Calu3 (cell line): Measurements from ENCODE around the gene LARGE1. TPM values are rescaled to one million over a fixed set of nuclear protein-coding genes. Genes with fewer than 3 reads are reported as not detected.

Experiments
- BruUV-seq: library from RNA; stranded (reverse); fragments of 400-500 nt; replicated peaks from 2 replicates; lab custom pipeline; 2021; lab: Mats Ljungman, UMichigan
- CTCF ChIA-PET: fragments of 300-600 bp; sonication (Branson Sonifier 250); formaldehyde crosslinking; loops from one replicate; lab custom pipeline; 2022; ENCODE audit warnings: antibody characterized with exemption; lab: Charles Lee
- DNase-seq: peaks from one replicate; pipeline ENCODE4 v3.0.0; 2022
- H3K27ac Mint-ChIP-seq: one replicate; pipeline ENCODE4 v1.8.0; 2022; ENCODE audit warnings: mixed read lengths; ENCODE audit not compliant: unreplicated experiment
- H3K27me3 Mint-ChIP-seq: one replicate; pipeline ENCODE4 v1.8.0; 2022; ENCODE audit warnings: mixed read lengths; ENCODE audit not compliant: unreplicated experiment
- H3K36me3 Mint-ChIP-seq: one replicate; pipeline ENCODE4 v1.8.0; 2022; ENCODE audit warnings: mild to moderate bottlenecking, moderate library complexity, mixed read lengths; ENCODE audit not compliant: insufficient read depth, unreplicated experiment
- H3K4me1 Mint-ChIP-seq: one replicate; pipeline ENCODE4 v1.8.0; 2022; ENCODE audit warnings: mild to moderate bottlenecking, low read depth, mixed read lengths; ENCODE audit not compliant: unreplicated experiment
- H3K4me3 Mint-ChIP-seq: one replicate; pipeline ENCODE4 v1.8.0; 2022; ENCODE audit warnings: mild to moderate bottlenecking, low read depth, moderate library complexity, mixed read lengths; ENCODE audit not compliant: unreplicated experiment
- H3K9me3 Mint-ChIP-seq: one replicate; pipeline ENCODE4 v1.8.0; 2022; ENCODE audit warnings: low read depth, mixed read lengths; ENCODE audit not compliant: unreplicated experiment
- CTCF ChIP-seq: fragments of 200-600 bp; IDR thresholded peaks from one replicate; pipeline ENCODE4 v1.8.0; 2022; ENCODE audit warnings: antibody characterized with exemption; ENCODE audit not compliant: unreplicated experiment
- intact Hi-C: fragments of 100-400 bp; cut with micrococcal nuclease; formaldehyde crosslinking; loops from one replicate; pipeline ENCODE4 v1.10.0; 2022; ENCODE audit not compliant: unreplicated experiment
- total RNA-seq: library from RNA; stranded (reverse); gene quantifications from 2 replicates; pipeline ENCODE4 v1.2.3, GENCODE V29; 2022

Gene LARGE1
- total RNA-seq, 1 experiment from 2014 or later = 11.6 TPM

GRCh38 chr22:33538277-33538885, 381.9 kb downstream of the LARGE1 start:
- Mint-ChIP-seq H3K36me3 (peaks cover 4% of the 10 kb centered on the region), H3K9me3 (no peaks in the 10 kb centered on the region), H3K27me3 (no peaks in the 10 kb centered on the region), H3K4me1 (peaks cover 18% of the 10 kb centered on the region), H3K27ac (no peak overlapping the region), H3K4me3 (no peak overlapping the region)
- intact Hi-C loops = no loop called here
- TF ChIP-seq CTCF = no peak
- CTCF ChIA-PET = no interaction called here
- no TSS peak for BruUV-seq
- DNase-seq = no peak

- intact Hi-C loops = no loop called here
- no peak for TF ChIP-seq CTCF
- CTCF ChIA-PET = no interaction called here
- Mint-ChIP-seq H3K4me3 (no peak overlapping the region), H3K27ac (no peak overlapping the region), H3K9me3 (no peaks in the 10 kb centered on the region), H3K27me3 (no peaks in the 10 kb centered on the region), H3K4me1 (peaks cover 18% of the 10 kb centered on the region), H3K36me3 (peaks cover 4% of the 10 kb centered on the region)
- no TSS peak for BruUV-seq
- DNase-seq = no peak
Observed at GRCh38 chr22:33537059-33537458, 383.2 kb downstream of the LARGE1 start.

GRCh38 chr22:33535937-33536875, 384.1 kb downstream of the LARGE1 start:
- peaks cover 18% of the 10 kb centered on the region for H3K4me1 Mint-ChIP-seq
- H3K27me3 Mint-ChIP-seq = no peaks in the 10 kb centered on the region
- H3K36me3 Mint-ChIP-seq = peaks cover 4% of the 10 kb centered on the region
- no peaks in the 10 kb centered on the region for H3K9me3 Mint-ChIP-seq
- H3K27ac Mint-ChIP-seq = no peak overlapping the region
- no peak overlapping the region for H3K4me3 Mint-ChIP-seq
- CTCF ChIA-PET = no interaction called here
- BruUV-seq = no TSS peak
- intact Hi-C loops = no loop called here
- TF ChIP-seq CTCF = no peak
- DNase-seq = no peak

GRCh38 chr22:33529424-33530113, 390.7 kb downstream of the LARGE1 start:
- H3K4me1 Mint-ChIP-seq = peaks cover 10% of the 10 kb centered on the region
- no peak overlapping the region for H3K4me3 Mint-ChIP-seq
- no peak for DNase-seq
- no peak overlapping the region for H3K27ac Mint-ChIP-seq
- TF ChIP-seq CTCF = no peak
- no peaks in the 10 kb centered on the region for H3K27me3 Mint-ChIP-seq
- H3K9me3 Mint-ChIP-seq = no peaks in the 10 kb centered on the region
- intact Hi-C loops = no loop called here
- no peaks in the 10 kb centered on the region for H3K36me3 Mint-ChIP-seq
- CTCF ChIA-PET = interaction anchor here (0.6 to 0.7 kb wide), 2 partner anchors 49 to 325 kb away, joined by 3 to 4 read pairs; no protein-coding TSS in a partner anchor
- no TSS peak for BruUV-seq
